GM13976 (cell line): ENCODE data around the gene BCL7C.

Experiments used
- DNase-seq: peaks from one replicate; pipeline ENCODE4 v3.0.0; 2012; ENCODE audit warnings: low spot score
- in situ Hi-C: fragments of 300-500 bp; cut with MboI; formaldehyde crosslinking; loops from one replicate; pipeline ENCODE4 v1.12.0; 2022; ENCODE audit warnings: low sequenced_read_pairs, mixed read lengths, inconsistent platforms; ENCODE audit not compliant: unreplicated experiment
- TF ChIP-seq, protein P1 (sequence below): IDR thresholded peaks from 2 replicates; pipeline ENCODE4 v1.5.1; 2012; ENCODE audit warnings: borderline replicate concordance, mild to moderate bottlenecking; ENCODE audit not compliant: insufficient read depth; ENCODE audit errors: extremely low read depth, missing control alignments, control extremely low read depth

The BCL7C gene

GRCh38 chr16:30901201-30902028, 7.5 kb upstream of the BCL7C start:
- in situ Hi-C loops: no loop called here
- DNase-seq: no peak
- TF ChIP-seq, protein P1, sequence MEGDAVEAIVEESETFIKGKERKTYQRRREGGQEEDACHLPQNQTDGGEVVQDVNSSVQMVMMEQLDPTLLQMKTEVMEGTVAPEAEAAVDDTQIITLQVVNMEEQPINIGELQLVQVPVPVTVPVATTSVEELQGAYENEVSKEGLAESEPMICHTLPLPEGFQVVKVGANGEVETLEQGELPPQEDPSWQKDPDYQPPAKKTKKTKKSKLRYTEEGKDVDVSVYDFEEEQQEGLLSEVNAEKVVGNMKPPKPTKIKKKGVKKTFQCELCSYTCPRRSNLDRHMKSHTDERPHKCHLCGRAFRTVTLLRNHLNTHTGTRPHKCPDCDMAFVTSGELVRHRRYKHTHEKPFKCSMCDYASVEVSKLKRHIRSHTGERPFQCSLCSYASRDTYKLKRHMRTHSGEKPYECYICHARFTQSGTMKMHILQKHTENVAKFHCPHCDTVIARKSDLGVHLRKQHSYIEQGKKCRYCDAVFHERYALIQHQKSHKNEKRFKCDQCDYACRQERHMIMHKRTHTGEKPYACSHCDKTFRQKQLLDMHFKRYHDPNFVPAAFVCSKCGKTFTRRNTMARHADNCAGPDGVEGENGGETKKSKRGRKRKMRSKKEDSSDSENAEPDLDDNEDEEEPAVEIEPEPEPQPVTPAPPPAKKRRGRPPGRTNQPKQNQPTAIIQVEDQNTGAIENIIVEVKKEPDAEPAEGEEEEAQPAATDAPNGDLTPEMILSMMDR: no peak

GRCh38 chr16:30900588-30900987, 6.7 kb upstream of the BCL7C start:
- in situ Hi-C loops: no loop called here
- no peak for DNase-seq
- TF ChIP-seq, protein P1: no peak

GRCh38 chr16:30899794-30900193, 5.9 kb upstream of the BCL7C start:
- DNase-seq: no peak
- in situ Hi-C loops: no loop called here
- TF ChIP-seq, protein P1: no peak

GRCh38 chr16:30896889-30897733, 3.2 kb upstream of the BCL7C start:
- TF ChIP-seq, protein P1: no peak
- in situ Hi-C loops: no loop called here
- peak; percentile 88 for DNase-seq

GRCh38 chr16:30896261-30896888, 2.5 kb upstream of the BCL7C start, which contains the start of gene CTF1:
Gene CTF1 (plus strand): TSS chr16:30896614. CDS start chr16:30896644, 30 bp downstream.
- in situ Hi-C loops: no loop called here
- TF ChIP-seq, protein P1: no peak

DNA sequence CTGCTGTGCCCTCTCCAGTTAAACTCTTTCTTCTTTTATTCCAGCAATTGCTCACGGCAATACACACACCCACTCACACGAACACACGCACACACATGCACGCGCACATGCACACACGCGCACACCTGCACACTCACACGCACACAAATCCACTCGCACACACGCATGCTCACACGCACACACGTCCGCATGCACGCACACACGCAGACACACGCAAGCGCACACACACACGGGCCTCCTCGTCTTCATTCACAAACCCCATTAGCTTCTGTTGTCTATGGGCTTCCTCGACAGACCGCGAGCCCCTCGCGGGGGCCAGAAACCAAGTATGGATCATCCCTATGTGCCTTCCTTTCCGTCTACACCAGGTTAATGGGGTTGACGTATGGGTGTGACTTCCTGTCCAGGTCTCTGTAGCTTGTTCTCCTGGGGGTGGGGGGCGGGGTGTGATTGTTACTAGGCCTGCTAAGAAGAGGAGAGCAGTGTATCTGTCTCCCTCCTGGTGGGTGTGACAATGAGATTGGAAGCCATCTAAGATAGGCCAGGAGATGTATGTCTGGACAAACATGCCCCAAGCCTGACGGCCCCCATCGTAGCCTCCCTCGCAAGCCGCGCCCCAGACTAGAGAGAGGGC, 1.9 kb upstream of the BCL7C start:
- no peak for DNase-seq
- in situ Hi-C loops: no loop called here
- TF ChIP-seq, protein P1: no peak

More at GRCh38 chr16:30896261-30896888, 2.5 kb upstream of the BCL7C start, which contains the start of gene CTF1:
- no peak for DNase-seq
